ENCODE measurements around the gene BRS3. TPM values are rescaled to one million over a fixed set of nuclear protein-coding genes. Genes with fewer than 3 reads are reported as not detected.

BRS3 gene
- total RNA-seq, 1 experiment from 2014 or later: not detected

- Histone ChIP-seq H3K27ac (ENCODE audit: low read length) (peak within 1 kb of the TSS; percentile 98), H3K27me3 (ENCODE audit: control insufficient read depth, insufficient read depth, low read length) (peaks cover 2% of the 10 kb centered on the region; the same call in 1 of the 2 replicates), H3K36me3 (ENCODE audit: control insufficient read depth, insufficient read depth, low read length) (peaks cover 25% of the 10 kb centered on the region), H3K4me3 (ENCODE audit: low read depth in 2 of 2, low read length in 2 of 2) (peak within 1 kb of the TSS; percentile 92 to 98), H3K4me1 (ENCODE audit: control insufficient read depth, insufficient read depth, low read length) (peaks cover 12% of the 10 kb centered on the region; the same call in 1 of the 2 replicates), H3K9me3 (ENCODE audit: control insufficient read depth, insufficient read depth, low read depth, low read length) (no peaks in the 10 kb centered on the region)
- CTCF ChIA-PET: interaction anchor here (0.7 kb wide), 1 partner anchor 292 kb away, joined by 5 read pairs; no protein-coding TSS in a partner anchor
- intact Hi-C loops (cut with micrococcal nuclease; ENCODE audit: unreplicated experiment): no loop called here
- 0 out of 2 replicates have a peak, but pooled peaks have one; percentile 17 for TF ChIP-seq SIN3A (IDR thresholded peaks at IDR 0.05; ENCODE audit: borderline replicate concordance, insufficient read depth, low read depth, low read length)
- TF ChIP-seq CTCF (IDR thresholded peaks at IDR 0.05): no peak
- POLR2A ChIA-PET: interaction anchor here (0.6 to 1.1 kb wide), 2 partner anchors 51 to 231 kb away, joined by 3 to 8 read pairs; no protein-coding TSS in a partner anchor
- ATAC-seq (peak; percentile 43), DNase-seq (ENCODE audit: low read depth, low spot score) (no peak)
- in situ Hi-C loops (cut with HindIII; ENCODE audit: low pct_unique_long_range_greater_than_20kb, low sequenced_read_pairs): no loop called here
- BruUV-seq (replicated peaks): no TSS peak
These were observed 9.9 kb downstream of the BRS3 start, which contains the start of gene HTATSF1 for GRCh38 chrX:136497556-136498052. HTATSF1 (plus strand) TSS chrX:136497592; CDS start chrX:136497685, 93 bp downstream.

- H3K36me3 ChIP-seq (ENCODE audit: control insufficient read depth, insufficient read depth, low read length): no peaks in the 10 kb centered on the region
- ChIA-PET POLR2A (no interaction called here), CTCF (no interaction called here)
- H3K27me3 ChIP-seq (ENCODE audit: control insufficient read depth, insufficient read depth, low read length): no peaks in the 10 kb centered on the region
- peak; percentile 77 for ATAC-seq
- DNase-seq (ENCODE audit: low read depth, low spot score): no peak
- TF ChIP-seq CTCF (IDR thresholded peaks at IDR 0.05) (peak; percentile 42), SIN3A (IDR thresholded peaks at IDR 0.05; ENCODE audit: borderline replicate concordance, insufficient read depth, low read depth, low read length) (no peak)
- no peaks in the 10 kb centered on the region for H3K4me1 ChIP-seq (ENCODE audit: control insufficient read depth, insufficient read depth, low read length)
- H3K4me3 ChIP-seq (ENCODE audit: low read depth in 2 of 2, low read length in 2 of 2): no peak overlapping the region
- H3K9me3 ChIP-seq (ENCODE audit: control insufficient read depth, insufficient read depth, low read depth, low read length): no peaks in the 10 kb centered on the region
- intact Hi-C loops (cut with micrococcal nuclease; ENCODE audit: unreplicated experiment) (loop anchor here (5.0 kb wide), 1 partner anchor 58 kb away; no protein-coding TSS in a partner anchor), in situ Hi-C loops (cut with HindIII; ENCODE audit: low pct_unique_long_range_greater_than_20kb, low sequenced_read_pairs) (no loop called here)
- no TSS peak for BruUV-seq (replicated peaks)
- H3K27ac ChIP-seq (ENCODE audit: low read length): no peak overlapping the region
These were observed 31.3 kb downstream of the BRS3 start for GRCh38 chrX:136519069-136519468.

- no peaks in the 10 kb centered on the region for H3K27me3 ChIP-seq (ENCODE audit: control insufficient read depth, insufficient read depth, low read length)
- no peak overlapping the region for H3K27ac ChIP-seq (ENCODE audit: low read length)
- ATAC-seq (no peak), DNase-seq (ENCODE audit: low read depth, low spot score) (no peak)
- BruUV-seq (replicated peaks): no TSS peak
- no peaks in the 10 kb centered on the region for H3K9me3 ChIP-seq (ENCODE audit: control insufficient read depth, insufficient read depth, low read depth, low read length)
- ChIA-PET CTCF (interaction anchor here (0.6 kb wide), 1 partner anchor 385 kb away, joined by 5 read pairs; no protein-coding TSS in a partner anchor), POLR2A (no interaction called here)
- intact Hi-C loops (cut with micrococcal nuclease; ENCODE audit: unreplicated experiment) (loop anchor here (10.0 kb wide), 1 partner anchor 171 kb away; no protein-coding TSS in a partner anchor), in situ Hi-C loops (cut with HindIII; ENCODE audit: low pct_unique_long_range_greater_than_20kb, low sequenced_read_pairs) (no loop called here)
- TF ChIP-seq CTCF (IDR thresholded peaks at IDR 0.05) (no peak), TCF7L2 (IDR thresholded peaks at IDR 0.05; ENCODE audit: low read depth, low read length) (no peak), POLR2AphosphoS5 (IDR thresholded peaks at IDR 0.05; ENCODE audit: low read depth, low read length) (no peak), REST (IDR thresholded peaks at IDR 0.05; ENCODE audit: insufficient read depth in 1 of 2, low read depth in 2 of 2, low read length in 1 of 2) (no peak), SIN3A (IDR thresholded peaks at IDR 0.05; ENCODE audit: borderline replicate concordance, insufficient read depth, low read depth, low read length) (no peak)
- H3K4me3 ChIP-seq (ENCODE audit: low read depth in 2 of 2, low read length in 2 of 2): no peak overlapping the region
- peaks cover 10% of the 10 kb centered on the region for H3K4me1 ChIP-seq (ENCODE audit: control insufficient read depth, insufficient read depth, low read length)
- no peaks in the 10 kb centered on the region for H3K36me3 ChIP-seq (ENCODE audit: control insufficient read depth, insufficient read depth, low read length)
These were observed 36.0 kb downstream of the BRS3 start for GRCh38 chrX:136523770-136524169.

All from Panc1 (cell line).